Cardiac septum (tissue), 1 donor: Measurements from ENCODE around the gene ZNF581. TPM values are rescaled to one million over a fixed set of nuclear protein-coding genes. Genes with fewer than 3 reads are reported as not detected.

ENCODE experiments used
- DNase-seq: peaks from one replicate; pipeline ENCODE4 v3.0.0-alpha.2; 2020; ENCODE audit warnings: low spot score
- intact Hi-C: fragments of 100-400 bp; cut with DNase I; formaldehyde crosslinking; loops from one replicate; pipeline ENCODE4 v1.14.0; 2022
- total RNA-seq: library from RNA; stranded (reverse); fragmentation: NEBNext Ultra II Directional; extraction: Animal tissue kit (Norgen Biotek cat#: 25700); gene quantifications from one replicate; pipeline ENCODE4 v1.2.1, GENCODE V29; 2021
- donor health status: DM: no; HTN: no; CAD: no.

The ZNF581 gene
- total RNA-seq, 1 donor from 2014 or later = 6.5 TPM

DNA sequence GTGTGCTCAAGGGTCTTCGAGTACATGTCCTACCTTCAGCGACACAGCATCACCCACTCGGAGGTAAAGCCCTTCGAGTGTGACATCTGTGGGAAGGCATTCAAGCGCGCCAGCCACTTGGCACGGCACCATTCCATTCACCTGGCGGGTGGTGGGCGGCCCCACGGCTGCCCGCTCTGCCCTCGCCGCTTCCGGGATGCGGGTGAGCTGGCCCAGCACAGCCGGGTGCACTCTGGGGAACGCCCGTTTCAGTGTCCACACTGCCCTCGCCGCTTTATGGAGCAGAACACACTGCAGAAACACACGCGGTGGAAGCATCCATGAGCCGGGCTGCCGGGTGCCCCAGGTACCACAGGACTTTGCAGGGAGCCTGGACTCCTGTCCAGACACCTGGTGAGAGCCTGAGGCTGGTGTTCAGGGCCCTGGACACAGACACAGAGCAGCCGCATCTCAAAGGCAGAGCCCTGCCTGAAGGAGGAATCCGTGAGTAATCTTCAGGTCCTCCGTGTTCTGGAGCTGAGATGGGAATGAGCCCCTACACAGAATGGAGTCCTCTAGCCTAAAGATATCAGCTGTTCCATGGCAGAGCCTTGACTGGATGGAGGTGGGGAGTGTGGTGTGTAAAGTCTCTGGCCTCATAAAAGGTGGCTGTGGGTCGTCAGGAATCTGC lies 1.5 kb downstream of the ZNF581 start:
- intact Hi-C loops = no loop called here
- no peak for DNase-seq

DNA sequence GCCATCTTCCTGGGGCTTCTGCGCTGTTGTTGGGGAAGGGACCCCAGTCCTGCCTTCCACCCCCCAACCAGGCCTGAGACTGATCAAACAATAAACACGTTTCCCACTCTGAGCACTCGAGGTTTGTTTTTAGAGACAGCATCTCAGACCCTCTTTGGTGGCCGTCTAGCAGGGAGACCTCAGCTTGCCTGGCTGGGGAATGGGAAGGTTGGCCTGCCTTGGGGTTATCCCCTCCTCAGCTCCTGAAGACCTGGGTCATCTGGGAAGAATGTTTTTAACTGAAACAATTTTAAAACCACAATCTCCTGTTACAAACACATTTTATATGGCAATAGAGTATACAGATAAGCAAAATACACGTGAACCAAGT lies 2.0 kb downstream of the ZNF581 start:
- intact Hi-C loops = no loop called here

DNA sequence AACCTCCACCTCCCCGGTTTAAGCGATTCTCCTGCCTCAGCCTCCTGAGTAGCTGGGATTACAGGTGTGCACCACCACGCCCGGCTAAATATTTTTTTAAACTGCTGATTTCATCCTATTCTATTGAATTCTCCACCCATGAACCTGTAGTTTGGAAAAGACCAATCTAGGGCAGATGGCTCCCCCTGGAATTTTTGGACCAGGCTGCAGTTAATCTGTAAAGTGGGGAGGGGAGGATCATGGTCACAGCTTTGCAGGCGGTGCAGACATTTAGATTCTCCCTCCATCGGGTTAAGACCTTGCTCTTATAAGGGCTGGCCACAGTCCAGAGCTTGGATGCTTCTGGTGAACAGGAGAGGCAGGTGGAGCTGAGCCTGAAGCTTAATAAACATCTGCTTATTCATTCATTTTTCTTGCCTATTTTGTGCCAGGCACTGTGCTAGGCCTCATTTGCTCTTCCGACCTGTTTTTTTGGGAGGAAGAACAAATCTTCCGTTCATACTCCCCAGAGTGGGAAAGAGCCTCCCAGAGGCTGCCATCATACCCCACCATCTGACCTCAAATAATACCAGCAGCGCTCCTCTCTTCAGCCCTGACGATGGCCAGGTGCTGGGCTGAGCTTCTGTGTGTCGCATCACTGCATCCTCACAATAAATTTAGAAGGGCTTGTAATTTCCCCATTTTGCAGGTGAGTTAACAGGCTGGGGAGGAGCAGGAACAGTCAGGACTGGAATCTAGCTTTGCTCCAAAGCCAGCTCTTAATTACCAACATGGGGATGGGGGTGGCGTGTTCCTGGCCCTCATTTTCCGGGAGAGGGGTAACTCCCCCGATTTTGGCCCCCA lies 3.7 kb downstream of the ZNF581 start:
- intact Hi-C loops = no loop called here
- DNase-seq = no peak

More for the DNA sequence above, 2.0 kb downstream of the ZNF581 start:
- DNase-seq = no peak

DNA sequence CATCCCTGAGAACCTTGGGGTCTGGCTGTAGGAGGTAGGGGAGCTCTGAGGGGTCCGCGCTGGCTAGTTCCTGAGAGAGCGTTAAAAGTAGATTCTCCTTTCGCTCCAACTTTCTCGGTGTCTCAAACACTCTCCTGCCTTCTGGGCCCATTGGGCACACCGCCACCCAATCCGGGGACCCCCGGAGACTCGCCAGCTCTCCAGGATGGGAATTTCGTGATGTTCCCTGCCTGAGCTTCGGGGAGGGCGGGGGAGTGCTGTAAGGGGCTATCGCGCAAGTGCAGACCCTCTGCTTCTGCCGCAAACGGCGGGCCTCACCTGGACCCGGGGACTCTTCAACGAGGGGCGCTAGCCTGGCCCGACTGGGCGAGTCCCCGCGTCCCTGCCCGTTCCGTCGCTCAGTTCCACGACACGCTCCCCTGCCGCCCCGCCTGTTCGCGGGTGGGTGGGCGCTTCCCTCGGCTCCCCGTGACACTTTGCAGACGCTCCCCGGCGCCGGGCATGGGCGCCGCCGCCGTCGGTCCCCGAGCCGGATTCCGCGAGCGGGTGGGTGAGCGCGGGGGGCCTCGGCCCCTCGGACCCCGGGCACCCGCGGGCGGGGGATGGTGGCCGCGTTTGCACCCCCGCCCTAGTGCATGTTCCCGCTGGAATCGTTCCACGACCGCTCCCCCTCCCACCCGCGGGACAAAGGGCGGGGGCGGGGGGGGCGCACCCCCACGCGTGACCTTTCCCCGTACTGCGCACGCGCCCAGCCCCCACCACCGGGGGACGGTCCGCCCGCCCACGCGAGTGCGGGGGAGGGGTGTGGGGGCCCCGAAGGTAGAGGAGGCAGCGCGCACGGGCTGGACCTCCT lies 4.5 kb downstream of the ZNF581 start, which contains the start of gene CCDC106:
CCDC106 (plus strand) TSS at position 481 of the 853 bp plus-strand sequence. CDS start 835 bp downstream, outside the sequence.
- intact Hi-C loops = no loop called here
- no peak for DNase-seq

DNA sequence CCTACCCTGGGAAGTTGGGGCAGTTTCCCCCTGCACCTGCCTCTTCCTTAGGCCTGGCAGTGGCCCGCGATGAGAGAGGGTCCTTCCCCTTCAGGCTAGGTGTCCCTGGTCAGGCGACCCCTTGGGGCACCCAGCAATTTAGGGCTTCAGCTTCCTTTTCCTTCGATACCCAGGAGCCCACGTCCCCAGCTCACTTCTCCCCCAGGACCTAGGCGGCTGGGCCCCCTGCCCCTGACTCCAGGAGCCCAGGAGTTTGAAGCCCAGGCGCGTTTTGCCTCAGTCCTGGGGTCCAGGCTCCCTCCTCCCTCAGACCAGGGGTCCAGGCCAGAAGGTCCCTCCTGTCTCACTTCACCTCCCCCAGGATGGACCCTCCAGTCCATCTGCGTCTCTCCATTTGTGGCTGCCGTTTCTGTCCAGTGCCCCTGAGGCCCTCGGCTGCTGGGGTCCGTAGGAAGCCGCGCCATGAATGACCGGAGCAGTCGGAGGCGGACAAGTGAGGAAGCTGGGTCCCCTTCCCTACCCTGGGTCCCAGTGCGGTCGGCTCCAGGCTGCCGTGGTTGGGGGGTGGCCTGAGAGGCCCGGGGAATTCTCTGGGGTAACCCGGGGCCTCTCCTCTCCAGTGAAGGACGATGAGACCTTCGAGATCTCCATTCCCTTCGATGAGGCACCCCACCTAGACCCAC lies 5.3 kb downstream of the ZNF581 start:
- intact Hi-C loops = no loop called here
- no peak for DNase-seq

DNA sequence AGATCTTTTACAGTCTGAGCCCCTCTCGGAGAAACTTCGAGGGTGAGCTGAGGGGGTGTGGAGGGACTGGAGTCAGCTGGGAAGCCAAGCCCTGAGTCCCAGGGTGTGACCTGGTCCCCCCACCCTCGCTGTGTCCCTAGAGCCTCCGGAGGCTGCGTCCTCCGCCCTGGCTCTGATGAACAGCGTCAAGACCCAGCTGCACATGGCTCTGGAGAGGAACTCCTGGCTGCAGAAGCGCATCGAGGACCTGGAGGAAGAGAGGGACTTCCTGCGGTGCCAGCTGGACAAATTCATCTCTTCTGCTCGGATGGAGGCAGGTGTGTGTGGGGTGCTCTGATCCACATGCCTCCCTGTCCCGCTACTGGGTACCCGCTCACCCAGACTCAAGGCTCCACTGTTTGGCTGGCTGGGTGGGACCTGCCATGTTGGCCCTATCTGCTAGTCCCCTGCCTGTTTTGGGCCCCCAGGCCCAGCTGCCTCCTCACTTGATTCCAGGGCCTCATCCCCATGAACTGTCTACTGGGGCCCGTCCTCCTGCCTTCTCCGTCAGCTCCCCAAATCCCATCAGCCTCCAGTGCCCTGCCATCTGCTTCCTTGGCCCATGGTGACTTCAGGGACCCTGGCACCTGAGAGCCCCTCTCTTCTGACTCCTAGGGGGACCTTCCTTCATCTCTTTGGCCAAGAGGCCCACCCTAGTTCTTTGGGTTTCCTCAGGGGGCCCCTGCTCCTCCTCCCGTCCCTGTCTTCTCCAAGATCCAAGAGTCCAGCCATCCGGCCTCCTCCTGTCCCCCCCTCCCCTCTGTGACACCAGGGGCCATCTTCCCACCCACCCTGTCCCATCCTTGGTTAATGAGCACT lies 6.0 kb downstream of the ZNF581 start:
- DNase-seq = no peak
- intact Hi-C loops = no loop called here

DNA sequence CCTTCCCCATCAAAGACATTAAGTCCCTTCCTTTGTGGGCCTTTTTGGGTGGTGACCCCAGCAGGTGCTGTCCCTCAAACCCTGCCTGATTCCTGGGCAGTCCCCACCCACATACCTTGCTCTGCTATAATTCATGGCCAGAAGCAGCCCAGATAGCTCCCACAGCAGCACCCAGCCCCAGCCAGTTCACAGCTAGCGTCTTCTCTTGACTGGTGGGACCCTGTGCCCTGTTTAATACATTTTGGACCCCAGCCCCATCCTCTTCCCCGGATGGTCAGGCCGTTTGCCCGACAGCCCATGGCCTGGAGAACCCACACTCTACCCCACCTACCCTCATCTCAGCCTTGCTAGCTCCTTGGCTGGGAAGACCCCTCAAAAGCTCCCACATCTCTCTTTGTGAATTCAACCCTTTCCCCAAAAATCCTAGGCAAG lies 6.7 kb downstream of the ZNF581 start:
- intact Hi-C loops = no loop called here
- no peak for DNase-seq

DNA sequence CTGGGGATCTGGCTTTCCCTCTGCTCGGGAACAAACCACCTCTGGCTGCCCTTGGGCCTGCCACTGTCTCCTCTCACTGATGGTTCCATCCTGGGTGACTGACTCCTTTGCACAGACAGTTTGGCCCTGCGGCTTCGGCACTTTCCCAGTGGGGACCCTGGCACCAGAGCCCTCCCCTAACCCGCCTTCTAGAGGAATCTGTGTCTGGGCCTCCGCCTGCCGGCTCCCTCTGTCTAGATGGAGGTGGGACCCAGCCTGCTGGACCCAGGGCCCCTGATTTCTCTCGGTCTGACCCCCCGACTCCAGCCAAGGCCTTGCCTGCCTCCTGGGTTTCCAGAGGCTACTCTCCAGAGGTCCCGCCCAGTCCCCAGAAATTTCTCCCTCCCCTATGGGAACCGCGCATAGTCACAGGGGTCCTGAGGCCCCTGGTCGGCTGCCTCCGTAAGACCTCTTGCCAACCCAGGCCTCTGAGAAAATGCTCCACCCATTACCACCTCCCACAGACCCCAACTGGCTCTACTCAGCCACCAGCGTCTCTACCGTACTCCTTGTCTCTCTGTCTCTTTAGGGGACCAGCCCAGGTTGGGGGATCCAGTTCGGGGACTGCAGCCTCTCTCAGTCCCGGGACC lies 7.3 kb downstream of the ZNF581 start:
- intact Hi-C loops = no loop called here
- no peak for DNase-seq

DNA sequence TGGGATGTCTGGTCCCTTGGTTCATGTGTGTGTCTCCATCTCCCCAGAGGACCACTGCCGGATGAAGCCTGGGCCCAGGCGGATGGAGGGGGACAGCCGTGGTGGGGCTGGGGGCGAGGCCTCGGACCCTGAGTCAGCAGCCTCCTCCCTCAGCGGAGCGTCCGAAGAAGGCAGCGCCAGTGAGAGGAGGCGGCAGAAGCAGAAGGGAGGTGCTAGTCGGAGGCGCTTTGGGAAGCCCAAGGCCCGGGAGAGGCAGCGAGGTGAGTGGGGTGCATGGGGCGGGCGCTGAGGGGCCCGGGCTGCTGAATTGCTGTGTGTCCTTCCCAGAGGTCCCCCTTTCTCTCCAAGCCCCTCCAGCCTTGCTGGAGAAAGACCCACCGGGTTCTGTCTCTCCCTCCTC lies 7.8 kb downstream of the ZNF581 start:
- intact Hi-C loops = no loop called here
- no peak for DNase-seq

DNA sequence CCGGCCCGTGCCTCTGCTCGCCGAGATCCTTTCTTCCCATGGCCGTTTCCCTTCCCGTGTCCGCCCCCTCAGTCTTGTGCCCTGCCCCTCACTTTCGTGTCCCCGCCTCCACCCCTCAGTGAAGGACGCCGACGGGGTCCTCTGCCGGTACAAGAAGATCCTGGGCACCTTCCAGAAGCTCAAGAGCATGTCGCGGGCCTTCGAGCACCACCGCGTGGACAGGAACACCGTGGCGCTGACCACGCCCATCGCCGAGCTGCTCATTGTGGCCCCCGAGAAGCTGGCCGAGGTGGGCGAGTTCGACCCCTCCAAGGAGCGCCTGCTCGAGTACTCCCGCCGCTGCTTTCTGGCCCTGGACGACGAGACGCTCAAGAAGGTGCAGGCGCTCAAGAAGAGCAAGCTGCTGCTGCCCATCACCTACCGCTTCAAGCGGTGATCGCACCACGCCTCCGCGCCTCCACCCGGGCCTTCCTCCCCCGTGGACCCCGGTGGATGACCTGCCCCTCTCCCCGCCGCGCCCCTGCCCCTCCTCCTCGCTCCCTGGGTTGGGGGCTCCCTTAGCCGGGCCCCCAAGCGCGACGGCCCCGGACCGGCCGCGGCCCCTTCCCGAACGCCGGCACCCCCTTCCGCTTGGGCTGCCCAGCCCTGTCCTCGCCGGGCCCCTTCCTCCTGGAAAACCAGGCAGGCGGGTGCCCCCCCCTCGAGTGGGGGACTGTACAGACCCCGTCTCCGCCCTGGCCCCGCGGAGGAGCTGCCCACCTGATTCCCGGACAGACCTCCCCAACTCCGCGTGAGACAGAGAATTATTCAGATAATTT lies 9.1 kb downstream of the ZNF581 start:
- intact Hi-C loops = no loop called here
- no peak for DNase-seq

DNA sequence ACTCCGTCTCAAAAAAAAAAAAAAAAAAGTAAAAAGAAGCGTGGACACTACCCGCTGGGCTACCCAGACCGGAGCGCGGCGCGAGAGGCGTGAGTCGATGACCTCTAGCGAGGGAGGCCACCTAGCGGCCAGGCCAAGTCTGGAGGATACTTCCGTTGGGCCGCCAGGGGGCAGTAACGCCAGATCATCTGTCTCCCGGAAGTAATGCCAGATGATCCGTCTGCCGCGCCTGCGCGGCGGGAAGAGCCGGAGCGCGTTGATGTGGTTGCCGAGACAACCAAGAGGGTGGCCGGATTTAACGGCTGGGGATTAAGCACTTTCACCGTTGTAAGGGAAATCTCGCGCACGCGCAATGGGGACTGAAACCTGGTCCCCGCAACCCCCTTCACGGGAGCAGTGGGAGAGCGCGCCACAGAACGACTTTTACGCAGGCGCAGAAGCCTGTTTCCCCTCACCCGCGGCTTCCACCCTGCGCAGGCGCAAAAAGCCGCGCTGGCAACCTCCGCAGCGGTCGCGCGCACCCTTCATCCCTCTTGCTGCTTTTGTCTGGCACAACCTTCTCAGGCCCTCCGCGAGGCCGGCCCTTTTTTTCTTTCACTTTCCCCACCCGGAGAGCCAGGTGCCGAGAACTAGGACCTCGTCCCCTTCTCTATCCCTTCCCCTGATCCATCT lies 10.3 kb downstream of the ZNF581 start:
- peak; percentile 98 for DNase-seq
- intact Hi-C loops = no loop called here

DNA sequence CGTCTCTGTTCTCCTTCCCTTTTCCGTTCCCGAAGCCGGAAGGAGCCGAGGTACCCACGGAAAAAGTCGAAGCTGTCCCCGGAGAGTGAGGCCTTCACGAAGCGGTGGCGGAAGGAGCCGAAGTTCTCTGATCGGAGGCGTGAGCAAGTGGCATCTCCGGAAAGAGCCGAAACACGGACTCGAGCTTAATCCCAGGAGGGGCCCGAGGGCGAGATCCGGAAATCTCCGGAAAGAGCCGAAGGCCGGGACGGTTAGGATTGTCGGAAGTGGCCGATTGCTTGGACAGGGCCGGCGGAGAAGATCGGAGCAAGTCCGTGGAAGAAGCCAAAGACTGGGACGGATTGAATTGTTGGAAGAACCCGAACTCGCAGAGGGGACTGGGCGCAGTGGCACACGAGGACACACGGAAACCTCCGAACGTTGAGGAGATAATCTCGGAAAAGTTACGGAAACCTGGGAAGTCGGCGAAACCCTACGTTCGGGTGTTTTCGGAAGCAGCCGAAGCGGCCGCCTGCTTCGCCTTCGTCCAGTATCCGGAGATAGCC lies 10.9 kb downstream of the ZNF581 start:
- DNase-seq = peak; percentile 99
- intact Hi-C loops = no loop called here

DNA sequence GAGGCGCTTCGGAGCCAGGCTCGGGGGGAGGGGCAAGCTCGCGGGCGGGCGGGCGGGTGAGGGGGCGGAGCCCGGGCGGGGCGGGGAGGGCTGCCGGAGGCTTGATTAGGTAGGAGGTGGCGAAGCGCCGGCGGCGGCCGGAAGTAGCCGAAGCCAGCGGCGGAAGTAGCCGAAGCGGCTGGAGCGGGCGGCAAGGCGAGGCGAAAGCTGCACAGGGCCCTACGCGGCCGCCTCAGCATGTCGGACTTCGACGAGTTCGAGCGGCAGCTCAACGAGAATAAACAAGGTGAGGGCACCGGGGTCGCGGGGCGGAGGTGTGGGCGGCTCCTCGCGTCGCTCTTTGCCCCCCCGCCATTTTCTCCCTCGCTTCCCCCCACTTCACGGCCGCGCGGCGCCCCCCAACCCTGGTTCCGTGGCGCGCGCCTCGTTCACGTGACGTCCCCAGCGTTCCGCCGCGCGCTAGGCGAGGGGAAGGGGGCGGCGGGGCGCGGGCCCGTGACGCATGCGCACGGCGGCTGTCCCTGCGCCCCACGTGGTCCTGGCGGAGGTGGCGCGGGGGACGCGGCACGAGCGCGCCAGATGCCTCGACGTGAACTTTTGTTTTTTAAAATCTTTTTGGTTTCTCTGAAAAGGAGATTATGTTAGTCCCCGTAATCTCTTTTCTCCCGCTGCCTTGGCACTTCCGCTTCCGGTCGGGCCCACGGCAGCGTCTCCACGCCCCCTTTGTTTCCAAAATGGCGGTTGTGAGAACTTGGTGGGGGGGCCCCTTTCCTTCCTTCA lies 11.6 kb downstream of the ZNF581 start, which contains the start of gene U2AF2:
U2AF2 (plus strand) TSS at position 168 of the 780 bp plus-strand sequence; CDS start at position 238, 70 bp downstream.
- intact Hi-C loops = no loop called here
- peak; percentile 99 for DNase-seq

DNA sequence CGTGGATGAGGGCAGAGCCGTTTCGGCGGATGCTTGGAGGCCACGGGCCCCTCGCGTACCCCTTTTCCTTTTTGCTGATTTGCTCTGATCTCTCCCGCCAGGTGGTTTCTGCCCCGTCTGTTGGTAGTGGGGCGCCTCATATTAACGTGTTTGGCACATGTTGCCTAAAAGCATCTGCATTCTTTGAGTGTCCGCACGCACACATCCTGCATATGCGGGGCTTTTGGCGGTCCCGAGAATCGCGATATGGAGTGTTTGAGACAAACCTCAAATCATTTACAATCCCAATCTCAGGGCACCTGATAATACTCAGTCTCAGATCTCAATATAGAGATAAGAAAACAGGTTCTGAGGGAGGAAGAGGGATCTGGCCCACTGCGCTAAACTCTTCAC lies 12.2 kb downstream of the ZNF581 start:
- intact Hi-C loops = no loop called here
- DNase-seq = no peak

DNA sequence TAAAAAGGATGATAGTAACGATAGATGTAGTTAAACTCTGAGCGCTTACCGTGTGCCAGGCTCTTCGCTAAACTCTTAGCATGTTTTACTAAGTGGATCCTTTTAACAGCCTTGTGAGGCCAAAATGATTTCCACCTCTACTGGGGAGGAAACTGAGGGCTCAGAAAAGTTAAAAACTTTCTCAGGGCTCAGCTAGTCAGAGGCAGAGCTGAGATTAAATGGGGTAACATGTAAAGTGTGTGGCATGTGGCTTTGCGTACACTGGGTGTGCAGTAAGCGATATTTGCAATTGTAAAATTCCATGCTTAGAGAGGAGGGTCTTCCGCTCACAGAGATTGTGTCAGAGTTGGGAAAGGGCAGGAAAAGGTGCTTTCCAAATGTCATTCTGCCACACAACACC lies 13.1 kb downstream of the ZNF581 start:
- no peak for DNase-seq
- intact Hi-C loops = no loop called here
